WERI-Rb-1 (cell line): Measurements from ENCODE around the gene EHD3.
A peak's percentile ranks its signal among the peaks of the same experiment; 100 is the strongest.

Experiments
- DNase-seq: peaks from one replicate; pipeline ENCODE4 v3.0.0-alpha.2; 2020
- H3K27ac ChIP-seq: fragments of 250-450 bp; sonication (Bioruptor Pico); 2 replicates; pipeline ENCODE4 v1.5.1; 2020; ENCODE audit warnings: mild to moderate bottlenecking, moderate library complexity
- H3K27me3 ChIP-seq: fragments of 250-450 bp; sonication (Bioruptor Pico); 2 replicates; pipeline ENCODE4 v1.5.1; 2021; ENCODE audit warnings: mild to moderate bottlenecking, low read depth, moderate library complexity; ENCODE audit not compliant: insufficient read depth, severe bottlenecking
- H3K36me3 ChIP-seq: fragments of 250-450 bp; sonication (Bioruptor Pico); 2 replicates; pipeline ENCODE4 v1.5.1; 2020; ENCODE audit warnings: mild to moderate bottlenecking, moderate library complexity
- H3K4me3 ChIP-seq: 2 replicates; pipeline ENCODE4 v1.5.1; 2011; ENCODE audit warnings: low read depth, mild to moderate bottlenecking, control low read depth, low read length
- H3K9me3 ChIP-seq: fragments of 250-450 bp; sonication (Bioruptor Pico); 2 replicates; pipeline ENCODE4 v1.5.1; 2021; ENCODE audit warnings: mild to moderate bottlenecking, moderate library complexity; ENCODE audit not compliant: severe bottlenecking
- CTCF ChIP-seq: IDR thresholded peaks from 2 replicates; pipeline ENCODE4 v1.5.1; 2011; ENCODE audit warnings: low read depth, mild to moderate bottlenecking, control low read depth, inconsistent platforms, low read length

The EHD3 gene

GRCh38 chr2:31233741-31234682 is at the start of gene EHD3:
Gene EHD3 (plus strand): TSS chr2:31234152. CDS start chr2:31234622, 470 bp downstream.
- Histone ChIP-seq H3K4me3 (peak within 1 kb of the TSS; percentile 67), H3K9me3 (no peaks in the 10 kb centered on the region), H3K27me3 (no peaks in the 10 kb centered on the region), H3K27ac (peak within 1 kb of the TSS; percentile 13; the same call in 1 of the 2 replicates), H3K36me3 (no peaks in the 10 kb centered on the region)
- peak; percentile 99 for DNase-seq
- TF ChIP-seq CTCF, result peak; percentile 93

GRCh38 chr2:31187166-31187565 is 46.8 kb upstream of the EHD3 start:
- Histone ChIP-seq H3K9me3 (peaks cover 3% of the 10 kb centered on the region), H3K4me3 (no peak overlapping the region), H3K27me3 (no peaks in the 10 kb centered on the region), H3K27ac (no peak overlapping the region), H3K36me3 (no peaks in the 10 kb centered on the region)
- no peak for DNase-seq
- no peak for TF ChIP-seq CTCF

GRCh38 chr2:31188131-31188530 is 45.8 kb upstream of the EHD3 start:
- no peak for TF ChIP-seq CTCF
- no peaks in the 10 kb centered on the region for H3K36me3 ChIP-seq
- no peak for DNase-seq

GRCh38 chr2:31189141-31189540 is 44.8 kb upstream of the EHD3 start:
- no peak overlapping the region for H3K27ac ChIP-seq
- no peak for DNase-seq
- no peak overlapping the region for H3K4me3 ChIP-seq
- no peak for TF ChIP-seq CTCF
- H3K27me3 ChIP-seq, result no peaks in the 10 kb centered on the region
- H3K36me3 ChIP-seq, result no peaks in the 10 kb centered on the region
- H3K9me3 ChIP-seq, result no peaks in the 10 kb centered on the region

More at GRCh38 chr2:31188131-31188530, 45.8 kb upstream of the EHD3 start:
- Histone ChIP-seq H3K27me3 (no peaks in the 10 kb centered on the region), H3K4me3 (no peak overlapping the region), H3K9me3 (no peaks in the 10 kb centered on the region), H3K27ac (no peak overlapping the region)

GRCh38 chr2:31190188-31190587 is 43.8 kb upstream of the EHD3 start:
- DNase-seq, result no peak
- no peaks in the 10 kb centered on the region for H3K36me3 ChIP-seq
- H3K9me3 ChIP-seq, result no peaks in the 10 kb centered on the region
- no peak for TF ChIP-seq CTCF
- H3K27me3 ChIP-seq, result no peaks in the 10 kb centered on the region
- H3K4me3 ChIP-seq, result no peak overlapping the region
- no peak overlapping the region for H3K27ac ChIP-seq

- no peak for DNase-seq
- no peaks in the 10 kb centered on the region for H3K9me3 ChIP-seq
These were observed 42.0 kb upstream of the EHD3 start for GRCh38 chr2:31191931-31192330.

More at GRCh38 chr2:31191931-31192330, 42.0 kb upstream of the EHD3 start:
- Histone ChIP-seq H3K36me3 (no peaks in the 10 kb centered on the region), H3K27me3 (no peaks in the 10 kb centered on the region), H3K4me3 (no peak overlapping the region), H3K27ac (no peak overlapping the region)
- no peak for TF ChIP-seq CTCF
